ENCODE measurements around the gene SSU72.

- TF ChIP-seq CTCF (IDR thresholded peaks at IDR 0.05) (no peak), EZH2 (IDR thresholded peaks at IDR 0.05) (no peak)
Measured at GRCh38 chr1:1521331-1521730, 53.3 kb downstream of the SSU72 start.

Measured in neural progenitor cell (in vitro differentiated cells).